Thyroid gland (tissue), 4 donors: ENCODE data around the gene ZNFX1.

ENCODE experiments used
- CTCF ChIP-seq, 6 experiments: fragments of 200-600 bp in 3 of 6; fragments of 450-650 bp in 3 of 6; sonication (generic) in 3 of 6; IDR thresholded peaks; one replicate each; pipeline ENCODE4 v1.5.1; 2016 to 2019; ENCODE audit warnings: antibody characterized with exemption in 6 of 6, mild to moderate bottlenecking in 2 of 6, inconsistent platforms in 1 of 6, moderate library complexity in 1 of 6
- POLR2A ChIP-seq, 2 donors: fragments of 450-650 bp; IDR thresholded peaks; one replicate each; pipeline ENCODE4 v1.6.1; 2017; ENCODE audit warnings: antibody characterized with exemption in 2 of 2, mild to moderate bottlenecking in 2 of 2, moderate library complexity in 1 of 2

GRCh38 chr20:49256261-49256660 lies 21.6 kb downstream of the ZNFX1 start:
- no peak for TF ChIP-seq CTCF (IDR thresholded peaks at IDR 0.05)
- TF ChIP-seq POLR2A (IDR thresholded peaks at IDR 0.05), result no peak
